HTERT RPE-1 (cell line): ENCODE data around the gene ACOX3.

Experiments
- in situ Hi-C: fragments of 300-500 bp; cut with MboI; formaldehyde crosslinking; loops from 4 replicates; pipeline ENCODE4 v1.14.3; 2020; ENCODE audit warnings: low sequenced_read_pairs

The ACOX3 gene

GRCh38 chr4:8409264-8410065 is 31.1 kb downstream of the ACOX3 start:
- in situ Hi-C loops = loop anchor here (25.0 kb wide), 1 partner anchor 172 kb away; no protein-coding TSS in a partner anchor

- in situ Hi-C loops = loop anchor here (25.0 kb wide), 1 partner anchor 170 kb away; no protein-coding TSS in a partner anchor
Observed at GRCh38 chr4:8407756-8408155, 32.8 kb downstream of the ACOX3 start.

DNA sequence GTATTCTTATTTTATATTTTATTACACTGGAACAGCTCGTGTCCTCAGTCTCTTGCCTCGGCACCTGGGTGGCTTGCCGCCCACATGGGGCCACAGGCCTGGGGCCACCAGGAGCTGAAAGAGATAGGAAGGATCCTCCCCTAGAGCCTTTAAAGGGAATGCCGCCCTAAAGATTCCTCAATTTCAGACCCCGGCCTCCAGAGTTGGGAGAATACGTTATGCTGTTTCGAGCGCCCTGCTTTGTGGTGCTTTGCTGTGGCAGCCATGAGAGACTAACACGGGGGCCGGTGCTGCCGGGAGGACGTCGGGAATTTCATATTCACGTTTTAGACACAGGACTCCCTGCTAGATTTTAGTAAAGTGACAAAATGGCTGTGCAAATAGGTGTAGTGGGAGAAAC is 33.2 kb downstream of the ACOX3 start:
- in situ Hi-C loops = loop anchor here (25.0 kb wide), 1 partner anchor 170 kb away; no protein-coding TSS in a partner anchor

GRCh38 chr4:8406887-8407286 is 33.6 kb downstream of the ACOX3 start:
- in situ Hi-C loops = loop anchor here (25.0 kb wide), 1 partner anchor 170 kb away; no protein-coding TSS in a partner anchor

DNA sequence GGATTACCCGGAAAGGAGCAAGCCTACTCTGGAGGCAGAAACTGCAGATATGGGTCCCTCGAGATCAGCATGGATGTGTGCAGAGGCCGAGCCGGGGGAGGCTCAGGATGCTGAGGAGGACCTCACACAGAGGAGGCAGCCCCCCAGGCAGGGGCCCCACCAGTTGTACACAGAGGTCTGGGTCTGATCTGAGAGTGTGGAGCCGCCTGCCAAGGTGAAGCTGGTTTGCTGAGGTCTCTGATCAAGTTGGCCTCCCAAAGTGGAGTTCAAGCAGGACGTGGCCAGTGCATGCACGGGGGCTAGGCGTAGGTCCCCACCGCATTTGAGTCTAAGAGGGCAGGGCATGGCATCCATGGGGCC is 35.0 kb downstream of the ACOX3 start:
- in situ Hi-C loops = loop anchor here (25.0 kb wide), 1 partner anchor 168 kb away; no protein-coding TSS in a partner anchor

- in situ Hi-C loops = loop anchor here (25.0 kb wide), 1 partner anchor 168 kb away; no protein-coding TSS in a partner anchor
Observed at GRCh38 chr4:8404791-8405515, 35.6 kb downstream of the ACOX3 start.

DNA sequence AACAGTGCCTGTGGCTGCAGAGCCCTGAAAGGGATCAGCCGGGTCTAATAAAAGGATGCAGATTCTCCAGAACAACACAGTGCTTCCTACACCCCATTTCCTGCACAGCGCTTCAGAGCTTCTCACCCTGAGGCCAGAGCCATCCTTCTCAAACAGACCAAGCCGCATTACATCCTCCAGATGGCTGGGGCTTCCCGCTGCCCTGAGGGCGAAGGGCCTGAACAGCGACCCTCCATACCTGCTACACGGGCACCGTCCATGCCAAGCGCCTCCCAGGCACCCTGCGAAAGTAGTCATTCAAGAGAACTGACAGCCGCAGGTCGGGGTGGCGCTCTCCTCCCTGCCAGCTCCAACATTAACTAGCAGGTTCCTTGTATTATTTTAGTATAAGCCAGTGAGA is 36.5 kb downstream of the ACOX3 start:
- in situ Hi-C loops = loop anchor here (25.0 kb wide), 1 partner anchor 167 kb away; no protein-coding TSS in a partner anchor

GRCh38 chr4:8403173-8403753 is 37.3 kb downstream of the ACOX3 start:
- in situ Hi-C loops = loop anchor here (25.0 kb wide), 1 partner anchor 166 kb away; no protein-coding TSS in a partner anchor

DNA sequence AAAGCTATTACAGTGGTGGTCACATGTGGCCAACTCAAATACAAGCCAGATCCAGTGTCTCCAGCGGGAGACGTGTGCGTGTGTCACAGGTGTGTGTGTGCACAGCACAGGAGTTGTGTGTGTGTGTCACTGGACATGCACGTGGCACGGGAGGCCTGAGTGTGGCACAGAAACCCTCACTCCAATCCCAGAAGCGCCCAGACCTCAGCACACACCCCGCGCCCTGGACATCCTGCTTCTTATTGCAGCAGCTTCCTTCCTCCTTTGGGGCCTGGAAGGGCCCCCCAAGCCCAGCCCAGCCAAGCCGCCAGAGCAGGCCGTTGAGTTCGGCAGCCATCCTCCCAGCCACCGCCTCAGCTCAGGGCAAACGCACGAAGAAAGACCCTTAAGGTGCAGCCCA is 37.9 kb downstream of the ACOX3 start:
- in situ Hi-C loops = loop anchor here (25.0 kb wide), 1 partner anchor 165 kb away; no protein-coding TSS in a partner anchor

DNA sequence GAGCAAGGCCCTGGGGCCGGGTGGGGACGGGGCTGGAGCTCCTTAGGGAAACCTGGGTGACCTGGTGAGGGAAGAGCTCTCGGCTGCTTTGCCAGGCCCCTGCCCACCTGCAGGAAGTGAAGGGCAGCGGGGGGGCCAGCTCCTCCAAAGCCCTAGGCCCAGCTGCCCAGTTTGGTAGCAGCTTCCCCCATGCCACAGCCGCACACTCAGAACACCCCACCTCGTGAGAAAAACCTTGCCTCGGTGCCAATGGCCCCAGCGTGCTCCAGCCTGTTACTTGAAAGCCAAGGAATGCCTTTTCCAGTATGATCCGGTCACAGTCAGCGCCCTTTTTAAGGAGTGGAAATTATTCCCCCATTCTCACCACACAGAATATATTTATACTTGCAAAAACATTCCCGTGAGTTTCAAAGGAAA is 38.3 kb downstream of the ACOX3 start:
- in situ Hi-C loops = loop anchor here (25.0 kb wide), 1 partner anchor 165 kb away; no protein-coding TSS in a partner anchor

- in situ Hi-C loops = loop anchor here (25.0 kb wide), 1 partner anchor 164 kb away; no protein-coding TSS in a partner anchor
Observed at GRCh38 chr4:8401665-8402064, 38.9 kb downstream of the ACOX3 start.

DNA sequence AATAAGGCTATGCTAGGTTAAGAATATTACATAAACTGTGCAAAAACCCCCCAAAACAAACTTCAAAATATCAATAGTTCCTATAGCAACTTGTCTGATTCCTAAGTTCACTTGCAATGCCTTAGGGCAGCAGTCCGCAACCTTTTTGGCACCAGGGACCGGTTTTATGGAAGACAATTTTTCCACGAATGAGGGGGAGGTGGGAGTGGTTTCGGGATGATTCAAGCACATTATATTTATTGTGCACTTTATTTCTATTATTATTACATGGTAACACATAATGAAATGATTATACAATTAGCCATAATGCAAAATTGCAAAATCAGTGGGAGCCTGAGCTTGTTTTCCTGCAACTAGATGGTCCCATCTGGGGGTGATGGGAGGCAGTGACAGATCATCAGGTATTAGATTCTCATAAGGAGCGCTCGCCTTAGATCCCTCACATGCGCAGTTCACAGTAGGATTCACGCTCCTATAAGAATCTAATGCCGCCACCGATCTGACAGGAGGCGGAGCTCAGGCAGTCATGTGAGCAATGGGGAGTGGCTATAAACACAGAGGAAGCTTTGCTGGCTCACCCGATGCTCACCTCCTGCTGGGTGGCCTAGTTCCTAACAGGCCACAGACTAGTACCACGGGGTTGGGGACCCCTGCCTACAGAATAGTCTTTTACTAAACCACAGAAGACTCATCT is 39.7 kb downstream of the ACOX3 start:
- in situ Hi-C loops = loop anchor here (25.0 kb wide), 1 partner anchor 163 kb away; no protein-coding TSS in a partner anchor

DNA sequence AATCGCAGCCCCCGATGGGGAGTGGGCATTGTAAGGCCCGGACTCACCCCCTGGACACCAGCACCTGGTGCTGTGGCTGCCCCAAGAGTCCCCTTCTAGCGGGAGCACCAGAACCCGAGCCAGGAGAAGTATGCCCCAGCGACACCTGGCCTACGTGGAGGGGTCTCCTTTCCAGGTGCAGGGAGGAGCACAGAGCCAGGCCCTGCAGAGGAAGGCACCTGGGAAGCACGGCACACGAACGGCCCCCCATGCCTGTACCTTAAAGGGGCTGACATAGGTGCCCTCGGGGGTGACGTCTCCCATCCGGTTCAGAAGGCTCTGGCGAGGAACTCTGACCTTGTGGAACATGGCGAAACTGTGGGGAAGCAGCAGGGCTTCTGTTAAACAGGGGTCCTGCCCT is 41.2 kb downstream of the ACOX3 start:
- in situ Hi-C loops = no loop called here

DNA sequence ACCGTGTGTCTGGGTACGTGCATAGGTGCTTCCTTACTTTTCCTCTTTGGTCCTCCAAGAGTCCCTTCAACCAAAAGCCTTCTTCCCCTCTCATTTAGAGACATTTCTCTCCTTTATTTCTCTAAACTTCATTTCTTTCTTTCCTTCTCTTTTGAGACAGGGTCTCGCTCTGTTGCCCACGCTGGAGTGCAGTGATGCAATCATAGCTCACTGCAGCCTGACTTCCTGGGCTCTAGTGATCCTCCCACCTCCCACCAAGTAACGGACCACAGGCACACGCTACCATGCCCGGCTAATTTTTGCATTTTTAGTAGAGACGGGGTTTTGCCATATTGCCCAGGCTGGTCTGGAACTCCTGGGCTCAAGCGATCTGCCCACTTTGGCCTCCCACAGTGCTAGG is 42.2 kb downstream of the ACOX3 start:
- in situ Hi-C loops = no loop called here

DNA sequence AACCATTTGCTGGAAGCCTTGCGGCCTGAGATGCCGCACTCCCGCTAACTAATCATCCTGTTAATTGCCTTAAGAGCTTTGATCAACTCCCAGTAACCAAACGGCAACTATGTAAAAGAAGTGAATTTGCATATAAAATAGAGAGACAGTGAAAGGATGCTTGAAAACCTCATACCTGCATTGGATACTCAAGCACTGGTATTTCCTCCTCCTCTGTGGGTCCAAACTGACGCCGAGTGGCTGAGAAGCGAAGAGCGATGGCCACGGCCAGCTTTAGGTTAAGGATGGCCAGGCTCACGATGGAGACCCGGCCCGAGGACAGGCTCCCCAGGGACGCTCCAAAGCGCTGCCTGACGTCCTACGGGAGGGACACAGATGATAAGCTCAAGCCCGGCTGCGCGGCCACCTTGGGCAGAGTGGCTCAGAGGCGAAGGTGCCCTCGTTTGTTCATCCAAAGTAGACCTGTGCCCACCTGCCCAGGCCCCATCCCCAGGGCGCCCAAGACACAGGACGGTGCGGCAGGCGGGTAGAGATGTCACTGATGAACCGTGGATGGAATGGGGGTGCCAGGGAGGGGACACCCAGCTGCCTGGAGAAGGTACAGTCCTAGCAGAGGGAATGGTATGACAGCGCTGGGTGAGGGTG is 43.6 kb downstream of the ACOX3 start:
- in situ Hi-C loops = no loop called here

DNA sequence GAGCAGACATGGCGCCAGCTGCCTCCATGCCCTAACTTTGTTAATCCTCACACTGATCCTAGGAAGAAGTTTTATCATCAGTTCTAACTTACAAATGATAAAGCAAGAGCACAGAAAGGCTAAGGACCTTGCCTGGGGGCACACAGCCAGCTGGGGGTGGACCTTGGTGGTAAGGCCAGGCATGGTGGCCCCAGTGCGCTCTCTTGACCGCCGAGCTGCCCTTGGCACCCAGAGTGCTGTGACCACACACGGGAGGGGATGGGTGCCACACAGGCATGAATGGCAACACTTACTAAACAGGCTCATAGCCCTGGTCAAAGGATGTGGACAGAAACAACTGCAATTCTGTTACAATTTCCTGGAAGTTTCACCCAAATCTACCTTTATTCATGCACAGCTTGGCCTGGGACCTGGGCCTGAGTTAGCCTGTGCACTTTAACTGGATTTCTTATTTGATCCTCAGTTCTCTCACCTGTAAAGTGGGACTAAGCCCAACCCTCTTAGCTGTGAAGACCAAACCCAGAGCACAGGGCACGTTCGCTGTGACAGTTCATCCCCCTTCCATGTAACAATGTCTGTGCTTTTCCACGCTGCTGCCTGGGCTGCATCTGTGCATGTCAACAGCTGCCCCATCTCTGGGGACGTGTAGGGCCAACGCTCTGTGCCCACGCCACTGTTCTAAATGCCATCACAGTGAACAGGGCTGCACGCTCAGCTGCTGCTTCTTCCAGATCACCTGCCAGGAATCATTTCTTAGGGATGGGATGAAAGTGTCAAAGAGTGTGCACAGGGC is 44.8 kb downstream of the ACOX3 start:
- in situ Hi-C loops = no loop called here

DNA sequence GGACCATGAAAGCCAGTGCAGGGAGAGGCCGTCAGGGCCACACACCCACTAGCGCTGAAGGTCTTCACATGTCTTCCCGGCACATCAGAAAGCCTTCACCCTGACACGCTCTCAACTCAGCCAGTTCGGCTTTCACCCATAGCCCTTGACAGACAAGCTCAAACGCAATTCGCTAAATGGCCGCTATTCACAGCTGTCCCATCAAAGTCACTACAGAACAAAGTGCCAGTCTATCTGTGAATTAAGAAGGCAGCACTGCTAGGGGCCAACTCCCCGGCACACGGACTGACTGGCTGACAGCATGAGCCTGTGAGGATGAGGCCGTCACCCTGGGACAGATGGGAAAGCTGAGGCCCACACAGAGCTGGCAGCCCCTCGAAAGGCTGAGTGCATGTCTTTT is 45.7 kb downstream of the ACOX3 start:
- in situ Hi-C loops = no loop called here

DNA sequence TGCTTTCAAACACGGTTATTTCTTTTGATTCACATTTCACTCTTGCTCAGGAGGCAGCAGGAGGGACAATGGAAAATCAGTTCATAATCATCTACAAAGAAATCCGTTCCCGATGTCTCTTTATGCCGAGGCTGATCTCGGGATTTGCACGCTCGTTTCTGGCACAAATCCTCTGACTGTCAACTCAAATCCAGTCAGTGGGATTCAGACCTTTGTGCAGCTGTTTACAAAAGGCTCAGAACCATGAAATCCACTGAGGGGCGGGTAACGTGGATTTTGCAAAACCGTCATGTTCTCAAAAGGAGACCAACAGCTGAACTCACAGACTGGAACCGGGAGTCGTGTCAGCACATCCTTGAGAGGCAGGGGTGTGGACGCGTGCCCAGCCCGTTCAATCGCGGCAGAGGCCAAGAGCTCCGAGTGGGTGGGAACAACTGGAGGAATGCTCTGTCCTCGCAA is 46.4 kb downstream of the ACOX3 start:
- in situ Hi-C loops = no loop called here

DNA sequence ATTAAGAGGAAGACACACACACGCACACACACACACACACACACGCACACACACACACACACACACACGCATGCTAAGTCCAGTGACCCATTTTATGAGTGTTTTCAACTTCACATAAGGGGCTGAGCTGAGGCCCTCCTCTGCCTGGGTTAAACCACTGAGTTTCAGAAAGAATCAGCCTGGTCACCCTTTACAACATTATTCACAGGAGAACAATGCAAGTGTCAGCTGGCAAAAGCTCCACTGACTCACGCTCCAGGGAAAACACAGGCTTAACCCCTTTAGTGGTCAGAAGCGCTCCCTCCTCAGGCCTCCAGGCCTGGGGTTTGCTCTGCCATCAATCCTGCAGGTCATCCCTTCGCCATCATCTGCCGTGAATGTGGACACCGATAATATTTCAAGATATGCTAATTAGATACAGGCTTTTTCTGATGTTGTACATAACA is 46.9 kb downstream of the ACOX3 start:
- in situ Hi-C loops = no loop called here
